D721Med (cell line): ENCODE measurements around the gene MAD1L1.
"Not testable (repeated sequence)": the region's sequence is repeated elsewhere in the genome, so short reads cannot be mapped to it uniquely, and the experiment has no call there.

ENCODE experiments used
- DNase-seq: peaks from one replicate; pipeline ENCODE4 v3.0.0; 2011; ENCODE audit warnings: low spot score; ENCODE audit not compliant: insufficient read length
- FAIRE-seq: peaks from 2 replicates; lab custom pipeline; 2011; peaks lifted over from hg19 to GRCh38; lab: Jason Lieb, UNC
- CTCF ChIP-seq: IDR thresholded peaks from 2 replicates; pipeline ENCODE4 v1.5.1; 2012; ENCODE audit warnings: mild to moderate bottlenecking, control low read depth; ENCODE audit not compliant: insufficient read depth; ENCODE audit errors: missing control alignments

MAD1L1 gene

GRCh38 chr7:1864161-1864940 lies 368.4 kb downstream of the MAD1L1 start:
- no peak for DNase-seq

GRCh38 chr7:1863091-1863900 lies 369.4 kb downstream of the MAD1L1 start:
- no peak for FAIRE-seq
- no peak for DNase-seq
- no peak for TF ChIP-seq CTCF

More at GRCh38 chr7:1864161-1864940, 368.4 kb downstream of the MAD1L1 start:
- FAIRE-seq: no peak
- TF ChIP-seq CTCF: no peak

GRCh38 chr7:1862560-1862959 lies 370.2 kb downstream of the MAD1L1 start:
- TF ChIP-seq CTCF: no peak
- DNase-seq (no peak), FAIRE-seq (no peak)

- no peak for DNase-seq
- FAIRE-seq: no peak
- TF ChIP-seq CTCF: no peak
These were observed 370.8 kb downstream of the MAD1L1 start for GRCh38 chr7:1861799-1862458.

- not testable (repeated sequence) for FAIRE-seq, DNase-seq
These were observed 371.6 kb downstream of the MAD1L1 start for GRCh38 chr7:1860881-1861798.

- no peak for TF ChIP-seq CTCF
- no peak for DNase-seq
These were observed 373.3 kb downstream of the MAD1L1 start for GRCh38 chr7:1859266-1860035.

More at GRCh38 chr7:1859266-1860035, 373.3 kb downstream of the MAD1L1 start:
- FAIRE-seq: no peak
